GM12872 (cell line): ENCODE results near the gene PCGF1.

ENCODE experiments used
- TF ChIP-seq, protein P1 (sequence below): IDR thresholded peaks from 3 replicates; pipeline ENCODE4 v1.5.1; 2011; ENCODE audit warnings: low read depth, mild to moderate bottlenecking, low read length, moderate library complexity; ENCODE audit not compliant: insufficient read depth

The PCGF1 gene

GRCh38 chr2:74507145-74507925 is at the start of gene PCGF1:
TSS of gene PCGF1 (minus strand) at chr2:74507695. CDS start at chr2:74507668, 27 bp downstream.
- TF ChIP-seq, protein P1, sequence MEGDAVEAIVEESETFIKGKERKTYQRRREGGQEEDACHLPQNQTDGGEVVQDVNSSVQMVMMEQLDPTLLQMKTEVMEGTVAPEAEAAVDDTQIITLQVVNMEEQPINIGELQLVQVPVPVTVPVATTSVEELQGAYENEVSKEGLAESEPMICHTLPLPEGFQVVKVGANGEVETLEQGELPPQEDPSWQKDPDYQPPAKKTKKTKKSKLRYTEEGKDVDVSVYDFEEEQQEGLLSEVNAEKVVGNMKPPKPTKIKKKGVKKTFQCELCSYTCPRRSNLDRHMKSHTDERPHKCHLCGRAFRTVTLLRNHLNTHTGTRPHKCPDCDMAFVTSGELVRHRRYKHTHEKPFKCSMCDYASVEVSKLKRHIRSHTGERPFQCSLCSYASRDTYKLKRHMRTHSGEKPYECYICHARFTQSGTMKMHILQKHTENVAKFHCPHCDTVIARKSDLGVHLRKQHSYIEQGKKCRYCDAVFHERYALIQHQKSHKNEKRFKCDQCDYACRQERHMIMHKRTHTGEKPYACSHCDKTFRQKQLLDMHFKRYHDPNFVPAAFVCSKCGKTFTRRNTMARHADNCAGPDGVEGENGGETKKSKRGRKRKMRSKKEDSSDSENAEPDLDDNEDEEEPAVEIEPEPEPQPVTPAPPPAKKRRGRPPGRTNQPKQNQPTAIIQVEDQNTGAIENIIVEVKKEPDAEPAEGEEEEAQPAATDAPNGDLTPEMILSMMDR: peak; percentile 76

DNA sequence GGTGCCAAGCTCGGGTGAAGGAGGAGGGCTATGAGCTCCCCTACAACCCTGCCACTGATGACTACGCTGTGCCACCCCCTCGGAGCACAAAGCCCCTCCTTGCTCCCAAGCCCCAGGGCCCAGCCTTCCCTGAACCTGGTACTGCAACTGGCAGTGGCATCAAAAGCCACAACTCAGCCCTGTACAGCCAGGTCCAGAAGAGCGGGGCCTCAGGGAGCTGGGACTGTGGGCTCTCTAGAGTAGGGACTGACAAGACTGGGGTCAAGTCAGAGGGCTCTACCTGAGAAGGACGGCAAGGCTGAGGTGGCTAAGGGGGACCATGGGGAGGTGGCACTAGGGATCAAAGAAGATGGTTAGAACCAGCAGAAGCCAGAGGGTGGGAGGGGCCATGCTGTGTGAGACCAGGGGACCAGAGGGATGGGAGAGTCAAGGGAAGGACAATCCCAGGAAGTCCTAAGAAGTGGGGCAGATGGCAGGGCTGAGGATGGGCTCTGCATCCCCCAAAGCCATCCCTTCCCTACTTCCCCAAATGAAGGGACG is 49.4 kb upstream of the PCGF1 start:
- TF ChIP-seq, protein P1: no peak

- TF ChIP-seq, protein P1: no peak
Measured at GRCh38 chr2:74556159-74556558, 48.7 kb upstream of the PCGF1 start.

GRCh38 chr2:74555610-74556103 is 48.2 kb upstream of the PCGF1 start:
- TF ChIP-seq, protein P1: no peak

DNA sequence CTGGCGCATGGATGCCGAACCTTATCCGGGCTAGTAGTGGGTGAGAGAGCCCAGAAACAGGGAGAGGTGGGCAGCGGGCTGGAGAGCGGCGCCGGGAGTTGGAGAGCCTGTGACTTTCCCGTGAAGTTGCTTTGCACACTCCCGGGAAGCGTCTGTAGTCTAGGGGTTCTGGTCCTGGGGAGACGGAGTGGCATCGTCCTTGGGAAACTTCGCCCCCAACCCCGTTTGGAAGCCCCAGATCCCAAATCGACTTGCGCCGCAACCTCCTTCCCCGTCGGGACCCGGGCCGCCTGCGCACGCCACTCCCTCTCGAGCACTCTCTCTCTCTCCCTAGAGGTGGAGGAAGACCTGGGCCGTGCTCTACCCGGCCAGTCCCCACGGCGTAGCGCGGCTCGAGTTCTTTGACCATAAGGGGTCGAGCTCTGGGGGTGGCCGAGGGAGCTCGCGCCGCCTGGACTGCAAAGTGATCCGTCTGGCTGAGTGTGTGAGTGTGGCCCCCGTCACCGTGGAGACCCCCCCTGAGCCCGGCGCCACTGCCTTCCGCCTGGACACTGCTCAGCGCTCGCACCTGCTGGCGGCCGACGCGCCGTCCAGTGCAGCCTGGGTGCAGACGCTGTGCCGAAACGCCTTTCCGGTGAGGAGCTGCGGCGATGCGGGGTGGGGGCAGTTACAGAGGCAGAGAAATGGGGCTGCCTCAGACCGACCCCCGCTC is 47.5 kb upstream of the PCGF1 start:
- TF ChIP-seq, protein P1: no peak

DNA sequence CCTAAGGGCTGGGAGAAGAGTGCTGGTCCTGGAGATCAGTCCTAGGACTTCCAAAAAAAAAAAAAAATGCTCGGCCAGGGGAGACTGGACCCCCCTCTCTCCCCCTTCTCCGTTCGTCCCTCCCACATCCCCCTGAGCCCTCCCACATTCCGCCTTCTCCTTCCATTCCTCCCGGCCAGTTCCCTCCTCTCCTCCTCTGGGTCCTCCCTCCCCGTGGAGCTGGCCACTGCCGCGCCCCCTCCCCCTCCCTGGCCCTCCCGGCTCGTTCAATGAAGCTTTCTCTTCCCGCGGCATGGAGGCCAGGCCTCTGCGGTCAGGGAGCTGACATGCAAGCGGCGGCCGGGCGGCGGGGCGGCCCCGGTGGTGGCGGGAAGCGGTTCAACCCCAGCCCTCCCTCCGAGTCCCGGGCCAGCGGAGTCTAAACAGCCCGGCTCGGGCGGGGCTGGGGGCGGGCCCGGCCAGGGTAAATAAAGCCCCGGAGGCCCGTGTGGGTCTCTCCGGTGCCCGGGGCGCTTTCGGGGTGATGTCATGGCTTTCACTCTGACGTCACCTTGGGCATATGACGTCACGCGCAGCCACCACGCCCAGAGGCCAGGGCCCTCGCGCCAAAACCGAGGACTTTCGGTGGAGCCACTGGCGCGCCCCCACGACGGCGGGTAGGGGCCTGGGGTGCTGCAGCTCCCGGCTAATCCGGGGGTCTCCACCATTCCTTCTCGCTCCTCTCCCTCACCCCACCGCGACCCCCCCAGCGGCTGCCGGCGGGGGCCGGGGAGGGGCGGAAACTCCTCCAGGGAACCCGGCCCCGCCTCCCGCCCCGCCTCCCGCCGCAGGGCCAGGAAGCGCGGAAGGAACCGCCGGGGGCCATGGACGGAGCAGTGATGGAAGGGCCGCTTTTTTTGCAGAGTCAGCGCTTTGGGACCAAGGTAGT is 46.7 kb upstream of the PCGF1 start, which contains the start of the genes DOK1 and LOXL3:
DOK1 (plus strand) TSS at position 829 of the 928 bp plus-strand sequence; CDS start at position 864, 35 bp downstream.
LOXL3 (minus strand) TSS at position 51 of the 928 bp plus-strand sequence. CDS start 1,308 bp downstream, outside the sequence.
- TF ChIP-seq, protein P1: no peak
